NCI-H1417 treated with DMSO at 0.1 percent for 48 hours (cell line): Measurements from ENCODE around the gene OR4C15.

ENCODE experiments used
- DNase-seq: peaks from one replicate; lab custom pipeline; 2025; lab: John Stamatoyannopoulos, UW

OR4C15 gene

GRCh38 chr11:55554169-55554568 is at the start of gene OR4C15:
TSS of gene OR4C15 (plus strand) at chr11:55554469. CDS start at chr11:55554469, 0 bp downstream.
- DNase-seq: no peak

GRCh38 chr11:55571828-55572227 is 17.6 kb downstream of the OR4C15 start, which contains the start of gene OR4C16:
TSS of gene OR4C16 (plus strand) at chr11:55572128. CDS start at chr11:55572128, 0 bp downstream.
- DNase-seq: no peak

- DNase-seq: no peak
Measured at GRCh38 chr11:55572548-55572947, 18.3 kb downstream of the OR4C15 start.
